GM12873 (cell line): Measurements from ENCODE around the gene GRIK2.

Experiments
- TF ChIP-seq, protein P1 (sequence below): IDR thresholded peaks from 2 replicates; pipeline ENCODE4 v1.5.1; 2012; ENCODE audit warnings: low read depth, mild to moderate bottlenecking, moderate library complexity, low read length, control low read depth; ENCODE audit not compliant: insufficient read depth; ENCODE audit errors: missing control alignments

GRIK2 gene

DNA sequence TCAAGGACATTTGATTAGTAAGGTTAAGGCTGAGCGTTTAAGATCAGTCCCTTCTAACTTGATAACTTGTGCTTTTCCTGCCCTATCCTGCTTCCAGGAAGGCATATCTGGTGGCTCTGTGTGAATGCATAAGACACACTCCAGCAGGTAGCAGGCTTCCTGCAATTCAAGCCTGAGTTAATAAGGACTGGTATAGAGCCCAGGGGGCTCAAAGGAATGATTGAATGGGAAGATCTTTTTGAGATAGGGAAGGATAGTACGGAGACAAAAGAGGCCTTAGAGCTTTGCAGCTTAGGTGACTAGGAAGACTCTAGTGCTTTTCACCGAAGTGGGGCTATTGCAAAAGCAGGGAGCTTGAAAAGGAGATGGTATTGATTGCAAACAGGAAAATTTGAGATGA lies 307.1 kb downstream of the GRIK2 start:
- TF ChIP-seq, protein P1, sequence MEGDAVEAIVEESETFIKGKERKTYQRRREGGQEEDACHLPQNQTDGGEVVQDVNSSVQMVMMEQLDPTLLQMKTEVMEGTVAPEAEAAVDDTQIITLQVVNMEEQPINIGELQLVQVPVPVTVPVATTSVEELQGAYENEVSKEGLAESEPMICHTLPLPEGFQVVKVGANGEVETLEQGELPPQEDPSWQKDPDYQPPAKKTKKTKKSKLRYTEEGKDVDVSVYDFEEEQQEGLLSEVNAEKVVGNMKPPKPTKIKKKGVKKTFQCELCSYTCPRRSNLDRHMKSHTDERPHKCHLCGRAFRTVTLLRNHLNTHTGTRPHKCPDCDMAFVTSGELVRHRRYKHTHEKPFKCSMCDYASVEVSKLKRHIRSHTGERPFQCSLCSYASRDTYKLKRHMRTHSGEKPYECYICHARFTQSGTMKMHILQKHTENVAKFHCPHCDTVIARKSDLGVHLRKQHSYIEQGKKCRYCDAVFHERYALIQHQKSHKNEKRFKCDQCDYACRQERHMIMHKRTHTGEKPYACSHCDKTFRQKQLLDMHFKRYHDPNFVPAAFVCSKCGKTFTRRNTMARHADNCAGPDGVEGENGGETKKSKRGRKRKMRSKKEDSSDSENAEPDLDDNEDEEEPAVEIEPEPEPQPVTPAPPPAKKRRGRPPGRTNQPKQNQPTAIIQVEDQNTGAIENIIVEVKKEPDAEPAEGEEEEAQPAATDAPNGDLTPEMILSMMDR: no peak

DNA sequence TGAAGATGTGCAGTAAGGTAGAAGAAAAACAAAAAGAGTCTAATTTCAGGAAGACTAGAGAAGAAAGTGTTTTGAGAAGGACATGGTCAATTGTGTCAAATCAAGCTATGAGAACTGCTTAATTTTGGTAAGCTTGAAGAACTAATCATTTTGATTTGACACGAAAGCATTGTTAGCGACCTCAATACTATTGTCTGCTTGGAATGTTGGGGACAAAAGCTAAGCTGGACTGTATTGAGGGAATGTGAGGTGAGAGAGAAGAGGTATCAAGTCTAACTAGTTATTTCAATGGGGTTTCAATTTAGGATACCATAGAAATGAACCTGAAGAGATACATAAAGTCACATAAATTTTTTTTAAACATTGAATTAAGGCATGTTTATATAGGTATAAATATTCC lies 309.8 kb downstream of the GRIK2 start:
- TF ChIP-seq, protein P1: no peak

DNA sequence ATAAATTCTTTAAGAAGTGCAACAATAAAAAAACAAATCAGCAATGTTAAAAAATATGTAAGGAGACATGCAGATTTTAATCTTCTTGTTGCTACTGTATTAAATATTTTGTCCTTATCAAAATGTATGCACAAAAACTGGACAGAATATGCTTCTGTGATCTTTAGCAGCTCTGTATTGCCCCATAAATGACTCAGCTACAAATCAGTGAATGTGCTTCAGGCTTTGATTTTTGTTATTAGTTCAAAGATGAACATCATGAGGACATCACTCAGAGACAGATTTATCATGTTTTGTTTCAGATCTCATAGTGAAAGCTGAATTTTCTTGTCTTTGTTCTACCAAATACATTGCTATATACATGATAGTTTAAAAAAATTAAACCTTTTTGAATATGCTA lies 312.4 kb downstream of the GRIK2 start:
- TF ChIP-seq, protein P1: no peak

DNA sequence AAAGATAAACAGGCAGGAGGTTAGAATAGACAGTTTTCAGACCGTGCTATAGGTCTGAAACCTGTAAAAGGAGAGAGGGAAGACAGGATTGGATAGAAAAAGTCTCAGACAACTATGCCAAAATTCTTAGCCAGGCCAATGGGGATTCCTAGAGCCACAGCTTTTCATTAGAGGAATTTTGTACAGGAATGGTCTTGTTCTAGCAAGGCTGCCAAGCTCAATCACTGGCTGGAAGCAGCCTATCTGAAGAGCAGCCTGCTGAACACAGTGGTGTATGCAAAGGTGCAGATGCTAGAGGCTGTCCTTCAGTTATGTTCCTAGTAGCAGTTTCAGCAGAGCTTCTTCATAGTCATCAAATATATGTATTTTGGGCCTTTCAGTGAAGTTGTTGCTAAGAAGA lies 313.1 kb downstream of the GRIK2 start:
- TF ChIP-seq, protein P1: no peak

DNA sequence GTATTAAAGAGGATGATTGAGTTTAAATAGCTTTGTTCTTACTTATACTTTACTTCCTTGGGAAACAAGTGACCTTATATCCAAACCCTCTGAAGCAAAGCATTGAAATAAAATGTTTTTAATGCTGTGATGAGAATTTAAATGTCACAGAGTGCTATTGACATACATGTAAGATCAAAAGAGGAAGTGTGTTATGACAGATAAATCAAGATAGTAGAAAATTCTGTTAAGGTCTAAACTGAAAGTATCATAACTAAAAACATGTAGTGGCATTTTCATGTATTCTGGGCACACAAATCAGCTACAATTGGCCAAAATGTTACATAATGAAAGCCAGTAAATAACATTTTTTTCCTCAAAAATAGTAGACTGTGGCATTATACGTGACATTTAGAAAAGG lies 318.0 kb downstream of the GRIK2 start:
- TF ChIP-seq, protein P1: no peak

DNA sequence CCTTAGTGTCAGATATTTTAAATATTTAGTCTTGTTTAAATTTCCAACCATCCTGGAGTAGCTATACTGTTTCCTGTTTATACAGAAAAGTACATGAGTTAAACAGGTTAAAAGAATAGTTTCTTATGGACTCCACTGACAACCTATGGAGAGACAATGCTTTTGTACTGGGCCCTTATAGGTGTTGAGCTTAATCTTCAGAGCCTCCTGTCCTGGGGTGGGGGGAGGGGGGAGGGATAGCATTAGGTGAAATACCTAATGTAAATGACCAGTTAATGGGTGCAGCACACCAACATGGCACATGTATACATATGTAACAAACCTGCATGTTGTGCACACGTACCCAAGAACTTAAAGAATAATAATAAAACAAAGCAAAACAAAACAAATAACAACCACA lies 322.9 kb downstream of the GRIK2 start:
- TF ChIP-seq, protein P1: no peak

DNA sequence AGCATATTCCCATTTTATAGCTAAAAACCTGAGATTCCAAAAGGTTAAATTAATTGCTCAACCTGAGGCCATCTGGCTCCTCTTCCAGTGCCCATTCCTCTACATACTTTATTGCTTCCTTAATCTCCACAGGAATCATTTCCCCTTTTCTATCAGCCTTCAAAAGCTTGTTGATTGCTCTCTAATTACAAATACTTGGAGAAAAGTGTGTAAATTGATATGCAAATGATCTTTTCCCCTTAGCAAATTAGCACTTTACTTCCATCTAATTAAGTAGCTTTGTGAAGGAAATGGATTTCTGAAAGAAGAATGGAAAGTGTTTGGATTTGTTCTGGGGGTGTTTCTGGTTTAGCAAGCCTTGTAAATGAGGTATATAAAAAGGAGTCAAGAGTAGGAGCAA lies 323.3 kb downstream of the GRIK2 start:
- TF ChIP-seq, protein P1: no peak

DNA sequence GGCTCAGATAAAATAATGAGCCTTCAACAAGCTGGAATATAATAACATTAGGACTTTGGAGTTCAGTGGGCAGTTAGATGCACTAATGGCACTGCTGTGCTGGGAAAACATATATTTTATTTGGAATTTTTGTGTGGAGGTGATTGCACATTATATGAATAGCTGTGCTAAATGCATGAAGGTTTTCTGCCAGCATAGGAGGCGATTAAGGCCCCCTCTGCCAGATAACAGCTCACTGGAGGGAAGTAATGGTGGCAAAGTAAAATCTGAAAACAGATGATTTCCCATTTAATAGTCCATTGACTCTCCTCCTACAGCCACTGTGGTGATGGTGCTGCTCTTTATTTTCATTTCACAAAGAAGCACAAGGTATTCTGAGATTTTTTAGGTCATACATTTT lies 326.0 kb downstream of the GRIK2 start:
- TF ChIP-seq, protein P1: no peak
